PFSK-1 (cell line): ENCODE measurements around the gene SMC5.

Experiments
- FOXP2 ChIP-seq: optimal IDR thresholded peaks from 2 replicates; pipeline ENCODE3; 2011; ENCODE audit warnings: borderline replicate concordance, control low read depth, inconsistent platforms; ENCODE audit not compliant: insufficient read depth; ENCODE audit errors: extremely low read length, extremely low read depth
- POLR2AphosphoS5 ChIP-seq: IDR thresholded peaks from 2 replicates; pipeline ENCODE4 v1.6.1; 2012; ENCODE audit warnings: low read depth, mild to moderate bottlenecking, control low read depth, low read length, moderate library complexity
- REST ChIP-seq, 2 experiments: IDR thresholded peaks; 2 replicates each; pipeline versions ENCODE4 v1.6.1 to v1.8.0; 2011 to 2012; ENCODE audit warnings: low read depth in 2 of 2, low read length in 2 of 2, control low read depth in 1 of 2, inconsistent platforms in 1 of 2, mild to moderate bottlenecking in 1 of 2, moderate library complexity in 1 of 2; ENCODE audit not compliant: insufficient read depth in 1 of 2
- SIN3A ChIP-seq: IDR thresholded peaks from 2 replicates; pipeline ENCODE4 v1.6.1; 2012; ENCODE audit warnings: mild to moderate bottlenecking, low read length, moderate library complexity, borderline replicate concordance; ENCODE audit not compliant: insufficient read depth
- TAF1 ChIP-seq: IDR thresholded peaks from 2 replicates; pipeline ENCODE4 v1.6.1; 2012; ENCODE audit warnings: low read length, control low read depth, borderline replicate concordance; ENCODE audit not compliant: insufficient read depth

SMC5 gene

GRCh38 chr9:70262366-70262765, 3.6 kb downstream of the SMC5 start:
- TF ChIP-seq REST (IDR thresholded peaks at IDR 0.05; ENCODE audit: insufficient read depth in 1 of 2, low read depth in 2 of 2, low read length in 2 of 2) (no peak), TAF1 (no peak), SIN3A (no peak), POLR2AphosphoS5 (no peak), FOXP2 (no peak)

- TF ChIP-seq TAF1: no peak
- TF ChIP-seq POLR2AphosphoS5: no peak
Measured at GRCh38 chr9:70262948-70263347, 4.2 kb downstream of the SMC5 start.

GRCh38 chr9:70263421-70263820, 4.6 kb downstream of the SMC5 start:
- TF ChIP-seq FOXP2 (no peak), POLR2AphosphoS5 (no peak), TAF1 (no peak), SIN3A (no peak), REST (IDR thresholded peaks at IDR 0.05; ENCODE audit: insufficient read depth in 1 of 2, low read depth in 2 of 2, low read length in 2 of 2) (no peak)

- no peak for TF ChIP-seq POLR2AphosphoS5
- no peak for TF ChIP-seq FOXP2
- no peak for TF ChIP-seq TAF1
- TF ChIP-seq REST (IDR thresholded peaks at IDR 0.05; ENCODE audit: insufficient read depth in 1 of 2, low read depth in 2 of 2, low read length in 2 of 2): no peak
- no peak for TF ChIP-seq SIN3A
Measured at GRCh38 chr9:70278305-70278704, 19.5 kb downstream of the SMC5 start.

- TF ChIP-seq REST (IDR thresholded peaks at IDR 0.05; ENCODE audit: insufficient read depth in 1 of 2, low read depth in 2 of 2, low read length in 2 of 2) (no peak), FOXP2 (no peak), TAF1 (no peak), POLR2AphosphoS5 (no peak), SIN3A (no peak)
Measured at GRCh38 chr9:70283848-70284247, 25.1 kb downstream of the SMC5 start.
